ENCODE data around the gene CD247. TPM values are rescaled to one million over a fixed set of nuclear protein-coding genes. Genes with fewer than 3 reads are reported as not detected.

The CD247 gene
- total RNA-seq, 1 donor from 2014 or later: 9.8 TPM

- H3K27me3 ChIP-seq: no peaks in the 10 kb centered on the region
- H3K4me3 ChIP-seq: no peak overlapping the region
- H3K4me1 ChIP-seq: peaks cover 16% of the 10 kb centered on the region
- no peak overlapping the region for H3K27ac ChIP-seq
- no peaks in the 10 kb centered on the region for H3K9me3 ChIP-seq
- intact Hi-C loops (cut with DNase I): loop anchor here (5.0 kb wide), 2 partner anchors 174 to 374 kb away; no protein-coding TSS in a partner anchor
- TF ChIP-seq CTCF (IDR thresholded peaks at IDR 0.05) (no peak), POLR2A (IDR thresholded peaks at IDR 0.05) (no peak), POLR2AphosphoS5 (IDR thresholded peaks at IDR 0.05; ENCODE audit: insufficient read depth in 1 of 2, low read depth in 1 of 2) (no peak)
- no peaks in the 10 kb centered on the region for H3K36me3 ChIP-seq
- peak in 1 of 2 donors; percentile 37 for DNase-seq (ENCODE audit: extremely low spot score in 2 of 2)
These were observed 77.1 kb downstream of the CD247 start for GRCh38 chr1:167441222-167441621.

- Histone ChIP-seq H3K27me3 (no peaks in the 10 kb centered on the region), H3K4me1 (peaks cover 16% of the 10 kb centered on the region), H3K27ac (no peak overlapping the region), H3K9me3 (no peaks in the 10 kb centered on the region), H3K4me3 (no peak overlapping the region), H3K36me3 (no peaks in the 10 kb centered on the region)
- TF ChIP-seq POLR2AphosphoS5 (IDR thresholded peaks at IDR 0.05; ENCODE audit: insufficient read depth in 1 of 2, low read depth in 1 of 2) (no peak), CTCF (IDR thresholded peaks at IDR 0.05) (no peak), POLR2A (IDR thresholded peaks at IDR 0.05) (no peak)
- intact Hi-C loops (cut with DNase I): loop anchor here (5.0 kb wide), 2 partner anchors 173 to 373 kb away; no protein-coding TSS in a partner anchor
- peak; percentile 72 to 84 for DNase-seq (ENCODE audit: extremely low spot score in 2 of 2)
These were observed 77.6 kb downstream of the CD247 start for GRCh38 chr1:167440776-167441175.

- Histone ChIP-seq H3K4me3 (no peak overlapping the region), H3K36me3 (no peaks in the 10 kb centered on the region), H3K27ac (no peak overlapping the region), H3K9me3 (no peaks in the 10 kb centered on the region), H3K27me3 (no peaks in the 10 kb centered on the region), H3K4me1 (peaks cover 16% of the 10 kb centered on the region)
- TF ChIP-seq POLR2AphosphoS5 (IDR thresholded peaks at IDR 0.05; ENCODE audit: insufficient read depth in 1 of 2, low read depth in 1 of 2): no peak
- TF ChIP-seq POLR2A (IDR thresholded peaks at IDR 0.05): no peak
- TF ChIP-seq CTCF (IDR thresholded peaks at IDR 0.05): no peak
- intact Hi-C loops (cut with DNase I): loop anchor here (5.0 kb wide), 2 partner anchors 173 to 373 kb away; no protein-coding TSS in a partner anchor
- peak; percentile 64 to 74 for DNase-seq (ENCODE audit: extremely low spot score in 2 of 2)
These were observed 78.0 kb downstream of the CD247 start for GRCh38 chr1:167440345-167440744.

- peaks cover 16% of the 10 kb centered on the region for H3K4me1 ChIP-seq
- peak in 1 of 2 donors; percentile 65 for DNase-seq (ENCODE audit: extremely low spot score in 2 of 2)
- H3K27me3 ChIP-seq: no peaks in the 10 kb centered on the region
- H3K36me3 ChIP-seq: no peaks in the 10 kb centered on the region
- TF ChIP-seq POLR2A (IDR thresholded peaks at IDR 0.05) (no peak), CTCF (IDR thresholded peaks at IDR 0.05) (no peak), POLR2AphosphoS5 (IDR thresholded peaks at IDR 0.05; ENCODE audit: insufficient read depth in 1 of 2, low read depth in 1 of 2) (no peak)
- peak overlapping the region; percentile 33 to 37 for H3K4me3 ChIP-seq
- intact Hi-C loops (cut with DNase I): no loop called here
- no peaks in the 10 kb centered on the region for H3K9me3 ChIP-seq
- no peak overlapping the region for H3K27ac ChIP-seq
These were observed 78.9 kb downstream of the CD247 start for GRCh38 chr1:167439301-167439988.

Measured in vagina (tissue), 2 donors.